ENCODE data around the gene PPP1CC. TPM values are rescaled to one million over a fixed set of nuclear protein-coding genes. Genes with fewer than 3 reads are reported as not detected.

Gene PPP1CC
- total RNA-seq, 1 donor from 2014 or later = 39.8 TPM

DNA sequence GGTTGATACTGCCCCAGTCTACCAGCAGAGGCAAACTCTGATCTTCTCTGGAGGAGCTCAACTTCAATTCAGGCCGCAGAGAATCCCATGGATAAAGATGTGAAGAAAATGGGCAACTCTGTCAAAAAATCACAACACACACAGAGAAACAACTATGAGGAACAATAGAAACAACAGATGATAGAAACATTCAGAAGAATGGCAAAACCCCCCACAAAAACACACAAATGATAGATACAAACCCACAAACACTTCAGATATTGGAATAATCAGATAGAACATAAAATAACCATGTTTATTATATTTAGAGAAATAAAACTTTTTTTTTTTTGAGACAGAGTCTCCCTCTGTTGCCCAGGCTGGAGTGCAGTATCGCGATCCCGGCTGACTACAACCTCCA, 33.8 kb downstream of the PPP1CC start:
- no peak overlapping the region for H3K27ac ChIP-seq
- H3K27me3 ChIP-seq = no peaks in the 10 kb centered on the region
- H3K36me3 ChIP-seq = no peaks in the 10 kb centered on the region
- intact Hi-C loops (cut with DNase I) = no loop called here
- H3K4me1 ChIP-seq = no peaks in the 10 kb centered on the region
- H3K9me3 ChIP-seq = no peaks in the 10 kb centered on the region
- TF ChIP-seq, protein P1, sequence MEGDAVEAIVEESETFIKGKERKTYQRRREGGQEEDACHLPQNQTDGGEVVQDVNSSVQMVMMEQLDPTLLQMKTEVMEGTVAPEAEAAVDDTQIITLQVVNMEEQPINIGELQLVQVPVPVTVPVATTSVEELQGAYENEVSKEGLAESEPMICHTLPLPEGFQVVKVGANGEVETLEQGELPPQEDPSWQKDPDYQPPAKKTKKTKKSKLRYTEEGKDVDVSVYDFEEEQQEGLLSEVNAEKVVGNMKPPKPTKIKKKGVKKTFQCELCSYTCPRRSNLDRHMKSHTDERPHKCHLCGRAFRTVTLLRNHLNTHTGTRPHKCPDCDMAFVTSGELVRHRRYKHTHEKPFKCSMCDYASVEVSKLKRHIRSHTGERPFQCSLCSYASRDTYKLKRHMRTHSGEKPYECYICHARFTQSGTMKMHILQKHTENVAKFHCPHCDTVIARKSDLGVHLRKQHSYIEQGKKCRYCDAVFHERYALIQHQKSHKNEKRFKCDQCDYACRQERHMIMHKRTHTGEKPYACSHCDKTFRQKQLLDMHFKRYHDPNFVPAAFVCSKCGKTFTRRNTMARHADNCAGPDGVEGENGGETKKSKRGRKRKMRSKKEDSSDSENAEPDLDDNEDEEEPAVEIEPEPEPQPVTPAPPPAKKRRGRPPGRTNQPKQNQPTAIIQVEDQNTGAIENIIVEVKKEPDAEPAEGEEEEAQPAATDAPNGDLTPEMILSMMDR (IDR thresholded peaks at IDR 0.05) = no peak
- DNase-seq (ENCODE audit: low spot score in 2 of 2) = no peak
- H3K4me3 ChIP-seq = no peak overlapping the region

DNA sequence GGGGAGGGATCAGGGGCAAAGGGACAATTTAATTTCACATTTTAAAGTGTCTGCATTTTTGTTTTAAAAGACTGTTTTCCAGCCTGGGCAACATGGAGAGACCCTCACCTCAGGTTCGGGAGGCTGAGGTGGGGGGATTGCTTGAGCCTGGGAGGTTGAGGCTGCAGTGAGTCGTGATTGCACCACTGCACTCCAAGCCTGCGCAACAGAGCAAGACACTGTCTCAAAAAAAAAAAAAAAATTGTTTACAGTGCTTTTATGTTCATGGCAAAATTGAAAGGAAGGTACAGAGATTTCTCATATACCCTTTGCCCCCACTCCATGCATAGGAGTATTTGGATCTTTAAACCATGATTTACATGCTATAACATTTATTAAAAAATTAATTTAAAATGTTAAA, 37.4 kb downstream of the PPP1CC start:
- TF ChIP-seq, protein P1 (IDR thresholded peaks at IDR 0.05) = no peak
- intact Hi-C loops (cut with DNase I) = no loop called here
- Histone ChIP-seq H3K36me3 (no peaks in the 10 kb centered on the region), H3K9me3 (no peaks in the 10 kb centered on the region), H3K27ac (no peak overlapping the region), H3K27me3 (no peaks in the 10 kb centered on the region), H3K4me3 (no peak overlapping the region), H3K4me1 (no peaks in the 10 kb centered on the region)
- no peak for DNase-seq (ENCODE audit: low spot score in 2 of 2)

DNA sequence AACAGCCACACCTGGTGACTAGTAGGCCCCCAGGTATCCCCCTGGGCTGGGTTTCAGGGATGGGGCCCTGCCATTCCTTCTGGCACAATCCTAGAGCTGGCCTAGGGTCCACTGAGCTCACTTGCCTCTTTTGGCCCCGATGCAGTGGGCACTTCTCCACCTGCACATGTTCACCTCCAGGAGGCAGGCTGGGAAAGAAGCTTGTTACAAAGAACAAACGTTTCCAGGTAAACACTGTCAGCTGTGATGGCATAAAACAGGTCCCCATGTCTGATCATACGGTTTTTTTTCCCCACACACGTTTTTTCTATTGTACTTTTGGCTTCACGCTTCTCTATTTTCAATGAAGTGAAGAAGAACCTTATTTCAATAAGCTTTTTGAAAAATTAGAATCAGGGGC, 37.9 kb downstream of the PPP1CC start:
- intact Hi-C loops (cut with DNase I) = no loop called here
- H3K4me1 ChIP-seq = no peaks in the 10 kb centered on the region
- H3K27me3 ChIP-seq = no peaks in the 10 kb centered on the region
- no peaks in the 10 kb centered on the region for H3K36me3 ChIP-seq
- DNase-seq (ENCODE audit: low spot score in 2 of 2) = no peak
- TF ChIP-seq, protein P1 (IDR thresholded peaks at IDR 0.05) = no peak
- H3K9me3 ChIP-seq = no peaks in the 10 kb centered on the region
- no peak overlapping the region for H3K27ac ChIP-seq
- no peak overlapping the region for H3K4me3 ChIP-seq

DNA sequence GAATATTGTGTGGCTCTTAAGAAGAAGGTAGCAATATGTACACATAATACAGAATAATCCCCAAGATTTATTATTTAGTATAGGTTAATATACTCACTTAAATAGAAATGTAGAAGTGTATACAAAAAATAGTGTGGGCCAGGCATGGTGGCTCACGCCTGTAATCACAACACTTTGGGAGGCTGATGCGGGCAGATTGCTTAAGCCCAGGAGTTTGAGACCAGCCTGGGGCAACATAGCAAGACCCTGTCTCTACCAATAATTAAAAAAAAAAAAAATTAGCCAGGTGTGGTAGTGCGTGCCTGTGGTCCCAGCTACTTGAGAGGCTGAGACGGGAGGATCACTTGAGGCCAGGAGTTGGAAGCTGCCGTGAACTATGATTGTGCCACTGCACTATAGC, 38.5 kb downstream of the PPP1CC start:
- Histone ChIP-seq H3K4me3 (no peak overlapping the region), H3K36me3 (no peaks in the 10 kb centered on the region), H3K27ac (no peak overlapping the region), H3K27me3 (no peaks in the 10 kb centered on the region), H3K9me3 (no peaks in the 10 kb centered on the region), H3K4me1 (no peaks in the 10 kb centered on the region)
- no peak for DNase-seq (ENCODE audit: low spot score in 2 of 2)
- intact Hi-C loops (cut with DNase I) = no loop called here
- TF ChIP-seq, protein P1 (IDR thresholded peaks at IDR 0.05) = no peak

DNA sequence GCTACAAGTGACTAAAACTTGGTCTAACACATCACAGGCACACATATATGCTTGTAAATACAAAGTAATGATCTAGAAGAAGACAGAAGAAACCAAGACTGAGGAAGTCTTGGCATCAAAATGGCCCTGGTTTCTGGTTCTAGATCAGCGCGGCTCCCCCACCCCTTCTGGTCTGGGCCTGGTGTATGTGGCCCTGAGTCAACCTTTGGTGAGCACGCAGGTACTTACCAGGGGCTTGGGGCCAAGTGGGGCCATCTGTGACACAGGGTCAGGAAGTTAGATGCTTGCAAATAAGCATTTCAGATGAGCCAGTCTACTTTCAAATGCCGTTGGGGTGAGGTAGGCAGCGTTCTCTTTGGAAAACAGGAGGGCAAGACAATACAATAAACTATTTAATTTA, 40.6 kb downstream of the PPP1CC start:
- TF ChIP-seq, protein P1 (IDR thresholded peaks at IDR 0.05) = no peak
- Histone ChIP-seq H3K27ac (no peak overlapping the region), H3K4me1 (peaks cover 0 to 3% of the 10 kb centered on the region in 2 donors), H3K4me3 (no peak overlapping the region), H3K36me3 (no peaks in the 10 kb centered on the region), H3K9me3 (no peaks in the 10 kb centered on the region), H3K27me3 (no peaks in the 10 kb centered on the region)
- intact Hi-C loops (cut with DNase I) = no loop called here
- no peak for DNase-seq (ENCODE audit: low spot score in 2 of 2)
